ENCODE data around the gene CRYBB1.
"Not testable (repeated sequence)": the region's sequence is repeated elsewhere in the genome, so short reads cannot be mapped to it uniquely, and the experiment has no call there.

CRYBB1 gene

GRCh38 chr22:26635117-26635516 is 17.3 kb upstream of the CRYBB1 start:
- DNase-seq, result no peak

- no peak for DNase-seq
These were observed 16.4 kb upstream of the CRYBB1 start for GRCh38 chr22:26634189-26634588.

- DNase-seq, result no peak
These were observed 14.8 kb upstream of the CRYBB1 start for GRCh38 chr22:26632422-26633155.

GRCh38 chr22:26631282-26631681 is 13.5 kb upstream of the CRYBB1 start:
- DNase-seq, result no peak

DNA sequence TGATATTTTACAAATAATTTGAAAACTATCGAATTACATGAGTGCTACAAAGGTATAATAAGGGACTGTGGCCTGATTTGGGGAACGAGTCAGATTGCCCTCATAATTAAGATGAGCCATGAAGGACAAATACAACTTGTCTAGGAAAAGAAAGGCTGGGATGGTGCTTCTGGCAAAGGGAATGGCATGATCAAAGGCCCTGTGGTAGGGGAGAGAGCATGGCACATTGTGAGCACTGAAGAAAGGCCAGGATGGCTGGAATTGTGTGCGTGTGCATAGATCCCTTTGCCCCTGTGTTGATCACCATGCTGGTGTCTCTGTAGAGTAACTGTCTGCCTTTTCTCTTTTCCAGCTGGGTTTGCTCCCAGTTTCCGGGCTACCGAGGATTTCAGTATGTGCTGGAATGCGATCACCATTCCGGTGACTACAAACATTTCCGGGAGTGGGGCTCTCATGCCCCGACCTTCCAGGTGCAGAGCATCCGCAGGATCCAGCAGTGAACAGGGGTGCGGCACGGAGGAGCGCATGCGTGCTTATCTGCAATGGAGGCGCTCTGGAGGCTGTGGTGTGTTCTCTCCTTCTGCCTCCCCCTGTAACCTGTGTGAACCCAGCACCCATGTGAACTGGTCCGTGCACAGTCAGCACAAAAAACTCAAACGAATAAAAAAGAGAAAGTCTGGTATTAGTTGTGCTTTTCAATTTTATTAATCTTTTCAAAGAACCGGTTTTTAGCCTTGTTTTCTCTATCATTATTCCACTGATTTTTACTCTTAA is 12.3 kb upstream of the CRYBB1 start:
- no peak for DNase-seq

- no peak for DNase-seq
These were observed 7.0 kb upstream of the CRYBB1 start for GRCh38 chr22:26624803-26625202.

- DNase-seq, result no peak
These were observed 6.2 kb upstream of the CRYBB1 start for GRCh38 chr22:26623984-26624383.

DNA sequence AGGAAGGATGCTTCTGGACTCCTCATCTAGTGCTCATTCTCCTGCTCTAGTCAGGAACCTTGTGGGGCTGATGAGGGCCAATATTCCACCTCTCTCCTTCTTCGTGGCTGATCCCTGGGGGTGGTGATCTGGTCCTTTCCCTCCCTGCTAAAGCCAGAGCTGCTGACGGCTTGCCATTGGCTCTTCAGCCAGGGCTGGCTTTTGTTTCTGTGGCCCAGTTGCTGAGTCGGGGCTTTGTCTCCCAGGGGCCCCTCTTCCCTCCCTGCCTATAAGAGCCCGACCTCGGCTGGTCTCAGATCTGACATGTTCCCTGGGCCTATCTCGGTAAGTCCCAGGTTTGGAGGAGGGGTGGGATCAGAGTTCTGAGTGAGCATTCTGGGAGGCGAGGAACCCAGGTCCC is 3.8 kb upstream of the CRYBB1 start, which contains the start of gene CRYBA4:
CRYBA4 (plus strand) TSS at position 301 of the 400 bp plus-strand sequence. CDS start 634 bp downstream, outside the sequence.
- no peak for DNase-seq

- no peak for DNase-seq
These were observed 2.4 kb upstream of the CRYBB1 start for GRCh38 chr22:26620197-26620596.

GRCh38 chr22:26619510-26619909 is 1.7 kb upstream of the CRYBB1 start:
- no peak for DNase-seq

GRCh38 chr22:26618455-26618854 is 628 bp upstream of the CRYBB1 start:
- no peak for DNase-seq

- no peak for DNase-seq
These were observed 1.2 kb downstream of the CRYBB1 start for GRCh38 chr22:26616650-26617049.

DNA sequence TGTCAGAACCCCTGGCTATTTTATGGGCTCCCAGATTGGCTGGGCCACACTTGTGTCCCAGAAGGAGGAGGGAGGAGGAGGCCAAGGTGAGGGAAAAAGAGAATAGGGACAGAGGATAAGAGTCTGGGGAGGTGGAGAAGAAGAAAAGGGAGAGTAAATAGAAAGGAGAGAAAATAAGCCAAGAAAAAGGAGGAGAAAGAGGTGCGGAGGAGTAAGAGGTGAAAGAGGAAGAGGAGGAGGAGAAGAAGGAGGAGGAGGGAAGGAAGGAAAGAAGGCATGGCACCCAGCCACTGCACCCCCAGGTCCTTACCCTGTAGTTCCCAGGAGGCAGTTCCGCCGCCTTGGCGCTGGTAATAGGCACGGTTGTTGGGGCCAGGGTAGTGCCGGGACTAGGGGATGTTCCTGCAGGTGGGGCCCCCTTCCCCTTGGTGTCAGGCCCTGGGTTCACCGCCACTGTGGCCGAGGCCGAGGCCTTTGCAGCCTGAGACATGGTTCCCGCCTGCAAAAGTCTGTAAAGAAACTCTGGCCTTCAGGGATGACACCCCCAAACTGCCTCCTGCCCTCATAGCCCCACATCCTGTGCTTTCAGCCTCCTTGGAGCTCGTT is 1.9 kb downstream of the CRYBB1 start:
- DNase-seq, result no peak

DNA sequence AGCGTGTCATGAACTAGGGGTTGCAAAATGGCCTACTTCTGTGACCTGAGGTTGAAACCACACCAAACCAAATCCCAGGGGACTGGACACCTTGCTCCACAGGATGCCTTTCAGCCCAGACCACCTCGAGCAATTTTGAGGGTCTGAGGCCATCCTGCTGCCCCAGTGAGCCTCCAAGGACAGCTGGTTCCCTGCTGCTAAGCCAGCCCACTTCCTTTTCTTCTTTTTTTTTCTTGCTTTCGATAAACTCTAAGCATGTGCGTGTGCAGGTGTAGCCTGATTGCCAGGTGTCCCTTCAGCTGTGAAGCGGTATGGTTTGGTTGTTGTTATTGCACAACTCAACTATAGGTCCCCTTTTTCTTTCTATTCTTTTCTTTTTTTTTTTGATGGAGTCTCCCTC is 2.7 kb downstream of the CRYBB1 start:
- DNase-seq, result peak; percentile 4

- DNase-seq, result no peak
These were observed 3.5 kb downstream of the CRYBB1 start for GRCh38 chr22:26614322-26614721.

GRCh38 chr22:26613753-26614152 is 4.1 kb downstream of the CRYBB1 start:
- DNase-seq, result not testable (repeated sequence)

DNA sequence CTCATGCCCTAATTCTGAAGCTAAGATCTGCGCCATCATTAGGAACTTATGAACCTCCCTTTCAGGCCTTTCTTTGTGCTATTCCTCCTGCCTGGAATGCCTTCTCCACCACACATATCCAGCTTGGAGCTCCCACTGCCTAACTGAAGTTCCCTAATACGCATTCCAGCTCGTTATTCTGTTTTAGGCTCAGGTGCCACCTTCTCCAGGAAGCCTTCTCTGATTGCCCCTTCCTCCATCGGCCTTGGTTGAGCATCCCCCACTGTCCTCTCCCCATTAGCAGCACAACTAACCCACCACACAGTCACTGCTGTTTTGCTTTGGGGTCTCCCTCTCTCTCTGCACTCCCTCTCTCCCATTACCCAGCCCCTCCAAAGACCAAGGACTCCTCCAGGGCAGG is 5.2 kb downstream of the CRYBB1 start:
- DNase-seq, result no peak

DNA sequence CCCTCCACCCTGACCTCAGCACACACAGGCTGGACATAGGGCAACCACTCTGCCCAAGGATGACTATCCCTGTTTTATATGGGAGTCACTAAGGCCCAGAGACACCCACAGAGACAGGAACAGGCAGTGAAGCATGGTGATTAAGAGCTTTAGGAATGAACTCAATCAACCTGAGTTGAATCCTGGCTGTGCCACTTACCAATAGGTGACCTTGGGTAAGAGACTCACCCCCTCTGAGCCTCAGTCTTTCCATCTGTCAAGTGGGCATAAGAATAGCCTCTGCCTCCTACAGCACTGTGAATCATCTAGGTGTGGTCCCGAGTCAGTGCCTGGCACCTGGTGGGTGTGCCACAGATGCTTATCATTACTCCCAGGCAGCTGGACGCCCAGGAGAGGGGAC is 6.8 kb downstream of the CRYBB1 start:
- no peak for DNase-seq

DNA sequence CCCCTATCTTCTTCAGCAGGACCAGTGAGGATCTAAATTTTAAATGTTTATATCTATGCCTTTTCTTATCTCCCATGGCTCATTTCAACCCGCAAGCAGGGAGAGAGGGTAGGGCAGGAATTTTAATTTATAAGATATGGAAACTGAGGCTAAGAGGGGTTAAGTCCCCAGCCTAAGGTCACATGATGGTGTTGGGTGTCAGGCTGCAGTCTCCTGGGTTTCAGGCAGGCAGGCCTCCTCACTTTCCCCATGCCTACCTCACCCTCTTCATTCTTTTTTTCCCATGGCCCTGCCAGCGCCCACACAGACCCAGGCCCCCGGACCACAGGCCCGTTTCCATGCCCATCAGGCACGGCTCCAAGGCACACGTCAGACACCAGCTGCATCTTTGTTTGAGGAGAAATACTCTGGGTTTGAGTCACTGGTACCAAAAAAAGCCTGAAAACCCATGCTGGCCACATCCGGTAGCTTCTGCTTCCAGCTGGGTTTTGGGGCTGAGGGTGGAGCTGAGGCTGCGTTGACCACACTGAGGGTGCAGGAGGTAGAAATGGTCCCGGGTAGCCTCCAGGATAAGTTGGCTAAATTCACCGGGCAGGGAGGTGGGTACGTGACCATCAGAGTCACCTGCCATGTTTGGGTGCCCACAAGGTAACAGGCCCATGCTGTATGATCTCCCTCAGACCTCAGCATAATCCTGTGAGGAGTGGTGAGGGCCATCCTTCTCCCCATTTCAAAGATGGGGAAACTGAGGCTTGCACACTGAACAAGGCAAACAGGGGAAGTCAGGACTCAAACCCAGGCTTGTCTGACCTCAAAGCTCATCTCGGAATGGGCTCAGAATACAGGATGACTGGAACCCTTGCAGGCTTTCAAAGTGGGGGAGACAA is 7.5 kb downstream of the CRYBB1 start:
- no peak for DNase-seq

GRCh38 chr22:26609287-26609686 is 8.5 kb downstream of the CRYBB1 start:
- DNase-seq, result no peak

DNA sequence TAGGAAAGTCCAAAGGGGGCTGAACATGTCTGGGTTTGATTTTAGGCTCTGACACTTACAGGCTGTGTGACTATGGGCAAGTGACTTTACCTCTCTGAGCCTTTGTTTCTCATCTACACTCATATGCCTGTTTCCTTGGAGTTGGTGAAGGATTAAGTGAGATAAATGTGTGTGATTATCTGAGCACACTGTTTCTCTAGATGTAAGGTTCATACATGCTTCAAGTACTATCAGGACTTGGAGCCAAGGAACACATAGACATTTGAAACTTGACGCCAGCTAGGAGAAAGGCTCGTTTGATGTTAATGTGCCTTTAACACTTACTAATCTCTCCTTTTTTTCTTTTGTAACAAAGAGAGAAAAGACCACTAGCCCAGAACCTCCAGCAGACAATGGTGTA is 9.7 kb downstream of the CRYBB1 start:
- DNase-seq, result no peak

DNA sequence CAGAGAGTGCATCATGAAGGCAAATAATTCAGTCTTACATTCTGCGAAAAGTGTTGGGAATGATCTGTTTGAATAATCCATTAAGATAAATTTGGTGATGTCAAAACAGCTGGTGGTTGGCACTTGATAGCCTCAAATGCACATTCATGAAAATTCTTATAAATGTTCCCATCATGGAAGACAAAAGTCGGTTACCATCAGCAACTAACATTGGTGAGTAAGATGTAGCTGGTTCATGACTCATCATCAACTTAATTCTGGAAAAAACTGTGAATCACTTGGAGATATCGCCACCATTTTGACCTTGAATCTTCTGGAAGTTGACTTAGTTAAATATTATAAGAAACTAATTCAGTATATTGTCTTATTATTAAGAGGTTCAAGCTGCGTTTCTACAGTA is 11.2 kb downstream of the CRYBB1 start:
- no peak for DNase-seq

DNA sequence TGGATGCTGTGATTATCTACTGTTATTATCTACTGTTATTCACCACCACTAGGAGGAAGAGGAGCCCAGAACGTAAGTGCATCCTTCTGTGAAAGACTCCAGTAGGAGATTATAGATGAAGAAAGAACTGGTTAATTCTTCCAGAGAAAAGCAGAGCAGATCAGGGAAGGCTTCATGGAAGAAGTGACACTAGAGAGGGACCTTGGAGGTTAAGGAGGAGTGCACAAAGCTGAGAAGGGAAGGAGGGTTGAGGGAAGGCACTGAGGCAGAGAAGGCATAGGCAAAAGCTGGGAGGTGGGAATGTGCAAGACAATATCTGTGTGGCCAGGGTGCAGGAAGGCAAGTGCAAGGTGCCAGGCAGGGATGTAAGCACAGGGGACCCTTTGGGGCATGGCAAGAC is 13.5 kb downstream of the CRYBB1 start:
- no peak for DNase-seq

Data from NCI-H2171 (cell line).